22Rv1 (cell line): ENCODE measurements around the gene HMBS.

Experiments
- H3K27ac ChIP-seq: fragments of 450-650 bp; 2 replicates; pipeline ENCODE4 v1.5.1; 2017
- ZFX ChIP-seq: fragments of 450-650 bp; IDR thresholded peaks from 2 replicates; pipeline ENCODE4 v1.6.1; 2017; ENCODE audit warnings: antibody characterized with exemption, borderline replicate concordance
- TF ChIP-seq, protein P1 (sequence below): fragments of 450-650 bp; IDR thresholded peaks from 2 replicates; pipeline ENCODE4 v1.5.1; 2017; ENCODE audit warnings: mild to moderate bottlenecking

Gene HMBS

GRCh38 chr11:119047205-119047604, 37.5 kb upstream of the HMBS start:
- no peak overlapping the region for H3K27ac ChIP-seq
- TF ChIP-seq, protein P1, sequence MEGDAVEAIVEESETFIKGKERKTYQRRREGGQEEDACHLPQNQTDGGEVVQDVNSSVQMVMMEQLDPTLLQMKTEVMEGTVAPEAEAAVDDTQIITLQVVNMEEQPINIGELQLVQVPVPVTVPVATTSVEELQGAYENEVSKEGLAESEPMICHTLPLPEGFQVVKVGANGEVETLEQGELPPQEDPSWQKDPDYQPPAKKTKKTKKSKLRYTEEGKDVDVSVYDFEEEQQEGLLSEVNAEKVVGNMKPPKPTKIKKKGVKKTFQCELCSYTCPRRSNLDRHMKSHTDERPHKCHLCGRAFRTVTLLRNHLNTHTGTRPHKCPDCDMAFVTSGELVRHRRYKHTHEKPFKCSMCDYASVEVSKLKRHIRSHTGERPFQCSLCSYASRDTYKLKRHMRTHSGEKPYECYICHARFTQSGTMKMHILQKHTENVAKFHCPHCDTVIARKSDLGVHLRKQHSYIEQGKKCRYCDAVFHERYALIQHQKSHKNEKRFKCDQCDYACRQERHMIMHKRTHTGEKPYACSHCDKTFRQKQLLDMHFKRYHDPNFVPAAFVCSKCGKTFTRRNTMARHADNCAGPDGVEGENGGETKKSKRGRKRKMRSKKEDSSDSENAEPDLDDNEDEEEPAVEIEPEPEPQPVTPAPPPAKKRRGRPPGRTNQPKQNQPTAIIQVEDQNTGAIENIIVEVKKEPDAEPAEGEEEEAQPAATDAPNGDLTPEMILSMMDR: no peak
- TF ChIP-seq ZFX: no peak

DNA sequence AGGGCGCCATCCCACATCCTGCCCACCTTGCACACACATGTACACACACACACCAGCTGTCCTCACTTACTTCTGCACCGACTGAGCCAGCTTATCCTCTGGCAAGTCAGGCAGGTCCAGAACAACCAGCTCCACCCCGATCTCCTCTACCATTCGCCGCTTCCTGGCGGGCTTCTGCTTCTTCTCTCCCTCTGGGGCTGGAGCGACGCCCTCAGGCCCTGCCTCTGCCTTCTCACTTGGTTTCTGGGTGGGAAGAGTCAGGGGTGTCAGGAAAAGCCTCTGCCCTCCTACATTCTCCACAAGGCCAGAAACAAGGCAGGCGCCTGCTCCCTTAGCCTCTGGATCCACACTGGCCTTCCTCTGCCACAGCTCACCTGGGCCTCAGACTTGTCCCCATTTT, 36.0 kb upstream of the HMBS start:
- H3K27ac ChIP-seq: no peak overlapping the region
- TF ChIP-seq, protein P1: no peak
- TF ChIP-seq ZFX: no peak

GRCh38 chr11:119049081-119049480, 35.6 kb upstream of the HMBS start:
- no peak overlapping the region for H3K27ac ChIP-seq
- TF ChIP-seq, protein P1: no peak
- TF ChIP-seq ZFX: no peak

DNA sequence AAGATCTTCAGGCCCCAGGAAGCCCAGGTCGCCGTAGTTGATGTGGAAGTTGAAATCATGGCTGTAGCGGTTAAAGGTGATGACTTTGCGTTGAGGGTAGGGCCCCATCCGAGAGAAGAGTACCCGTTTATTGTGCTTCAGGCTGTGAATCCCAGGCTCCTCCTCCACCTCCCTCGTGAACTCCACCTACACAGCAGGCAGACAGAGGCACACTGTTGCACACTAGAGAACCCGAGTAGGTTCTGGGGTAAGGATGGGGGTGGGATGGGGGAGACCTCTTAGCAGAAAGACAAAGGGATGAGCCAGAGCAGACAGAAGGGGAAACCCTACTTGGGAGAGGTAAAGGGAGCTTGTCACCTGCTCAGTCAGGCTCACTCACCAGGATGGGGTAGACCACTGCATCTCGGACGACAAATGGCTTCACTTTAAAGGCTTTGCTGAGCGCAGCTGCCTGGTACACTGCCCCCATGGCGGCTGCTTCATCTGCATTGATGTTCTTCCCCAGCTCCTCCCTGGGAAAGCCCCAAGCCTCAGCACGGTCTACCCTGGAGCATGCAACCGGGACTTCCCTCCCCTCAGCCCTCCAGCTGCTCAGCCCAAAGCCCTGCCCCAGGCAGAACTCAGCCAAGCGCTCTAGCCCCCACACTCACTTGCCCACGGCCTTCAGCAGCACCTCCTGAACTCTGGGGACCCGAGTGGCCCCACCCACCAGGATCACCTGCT, 33.1 kb upstream of the HMBS start:
- no peak overlapping the region for H3K27ac ChIP-seq
- TF ChIP-seq, protein P1: no peak
- TF ChIP-seq ZFX: no peak

- H3K27ac ChIP-seq: no peak overlapping the region
- TF ChIP-seq, protein P1: no peak
- no peak for TF ChIP-seq ZFX
Measured at GRCh38 chr11:119052163-119052814, 32.4 kb upstream of the HMBS start.

DNA sequence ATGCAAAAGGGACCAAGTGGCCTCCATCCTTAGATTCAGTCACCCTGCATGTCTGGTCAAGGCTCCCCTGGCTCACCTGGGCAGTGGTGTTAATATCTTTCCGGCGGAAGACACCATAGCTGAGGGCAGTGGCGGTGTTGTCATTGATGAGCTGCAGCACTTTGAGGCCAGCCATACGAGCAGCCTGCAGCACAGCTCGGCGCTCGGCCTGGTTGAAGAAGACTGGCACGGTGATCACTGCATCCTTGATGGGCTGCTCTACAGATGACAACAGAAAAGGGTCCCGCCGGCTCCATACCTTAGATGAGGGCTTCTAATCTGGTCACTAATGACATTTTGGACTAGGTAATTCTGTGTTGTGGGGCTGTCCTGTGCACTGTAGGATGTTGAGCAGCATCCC, 30.3 kb upstream of the HMBS start:
- TF ChIP-seq ZFX: no peak
- TF ChIP-seq, protein P1: no peak
- no peak overlapping the region for H3K27ac ChIP-seq

GRCh38 chr11:119055901-119056300, 28.8 kb upstream of the HMBS start:
- peak overlapping the region; percentile 80 for H3K27ac ChIP-seq
- TF ChIP-seq ZFX: no peak
